Mesenchymal stem cell (in vitro differentiated cells and primary cell): ENCODE results near the gene MCF2L2.

Experiments used
- DNase-seq: peaks from one replicate; pipeline ENCODE4 v3.0.0-alpha.2; 2013
- H2AFZ ChIP-seq: one replicate; pipeline ENCODE4 v1.6.1; 2013; ENCODE audit warnings: low read depth, mild to moderate bottlenecking, control low read depth, inconsistent platforms, low read length, moderate library complexity
- H2AK5ac ChIP-seq: 2 replicates; pipeline ENCODE4 v1.6.1; 2013; ENCODE audit warnings: low read length, moderate library complexity, mild to moderate bottlenecking, inconsistent platforms; ENCODE audit not compliant: severe bottlenecking
- H2BK120ac ChIP-seq: one replicate; pipeline ENCODE4 v1.6.1; 2013; ENCODE audit warnings: low read depth, mild to moderate bottlenecking, inconsistent platforms, low read length, moderate library complexity
- H2BK12ac ChIP-seq, 2 experiments: one replicate each; pipeline ENCODE4 v1.6.1; 2013; ENCODE audit warnings: inconsistent platforms in 2 of 2, low read length in 2 of 2, mild to moderate bottlenecking in 2 of 2, moderate library complexity in 2 of 2, control low read depth in 1 of 2
- H2BK15ac ChIP-seq: one replicate; pipeline ENCODE4 v1.6.1; 2013; ENCODE audit warnings: mild to moderate bottlenecking, low read depth, inconsistent platforms; ENCODE audit not compliant: poor library complexity, severe bottlenecking
- H2BK5ac ChIP-seq: 2 replicates; pipeline ENCODE4 v1.6.1; 2013; ENCODE audit warnings: low read depth, mild to moderate bottlenecking, low read length, control low read depth, inconsistent platforms; ENCODE audit not compliant: poor library complexity, severe bottlenecking
- H3K14ac ChIP-seq, 2 experiments: one replicate each; pipeline ENCODE4 v1.6.1; 2013; ENCODE audit warnings: inconsistent platforms in 2 of 2, low read length in 2 of 2, control low read depth in 1 of 2, mild to moderate bottlenecking in 1 of 2, moderate library complexity in 1 of 2
- H3K18ac ChIP-seq, 2 experiments: one replicate each; pipeline ENCODE4 v1.6.1; 2013; ENCODE audit warnings: inconsistent platforms in 2 of 2, low read length in 2 of 2, control low read depth in 1 of 2, low read depth in 1 of 2, mild to moderate bottlenecking in 1 of 2
- H3K23ac ChIP-seq, 2 experiments: one replicate each; pipeline ENCODE4 v1.6.1; 2013; ENCODE audit warnings: inconsistent platforms in 2 of 2, low read length in 2 of 2, mild to moderate bottlenecking in 2 of 2, moderate library complexity in 2 of 2, control low read depth in 1 of 2
- H3K27ac ChIP-seq: 2 replicates; pipeline ENCODE4 v1.5.1; 2013; ENCODE audit warnings: mild to moderate bottlenecking, moderate library complexity, low read length, control low read depth, inconsistent platforms; ENCODE audit not compliant: poor library complexity, severe bottlenecking
- H3K27me3 ChIP-seq, 2 experiments: 2 replicates each; pipeline versions ENCODE4 v1.6.1 to v1.7.0; 2013; ENCODE audit warnings: low read length in 2 of 2, mild to moderate bottlenecking in 2 of 2, moderate library complexity in 2 of 2, control low read depth in 1 of 2, inconsistent platforms in 1 of 2; ENCODE audit not compliant: control insufficient read depth in 1 of 2, insufficient read depth in 1 of 2
- H3K36me3 ChIP-seq, 2 experiments: 2 replicates each; pipeline versions ENCODE4 v1.6.1 to v1.7.0; 2013; ENCODE audit warnings: low read length in 2 of 2, control low read depth in 1 of 2, inconsistent platforms in 1 of 2, low read depth in 1 of 2, mild to moderate bottlenecking in 1 of 2; ENCODE audit not compliant: insufficient read depth in 2 of 2, control insufficient read depth in 1 of 2
- H3K4ac ChIP-seq, 2 experiments: one replicate each; pipeline ENCODE4 v1.6.1; 2013; ENCODE audit warnings: inconsistent platforms in 2 of 2, low read length in 2 of 2, mild to moderate bottlenecking in 2 of 2, moderate library complexity in 2 of 2, control low read depth in 1 of 2, low read depth in 1 of 2
- H3K4me1 ChIP-seq: 2 replicates; pipeline ENCODE4 v1.6.1; 2013; ENCODE audit warnings: low read depth, low read length, control low read depth; ENCODE audit not compliant: control insufficient read depth, insufficient read depth
- H3K4me2 ChIP-seq: 2 replicates; pipeline ENCODE4 v1.6.1; 2013; ENCODE audit warnings: low read length, mild to moderate bottlenecking, inconsistent platforms; ENCODE audit not compliant: poor library complexity, severe bottlenecking
- H3K4me3 ChIP-seq, 2 experiments: 2 replicates each; pipeline versions ENCODE4 v1.5.1 to v1.7.0; 2013; ENCODE audit warnings: low read length in 2 of 2, mild to moderate bottlenecking in 2 of 2, control low read depth in 1 of 2, low read depth in 1 of 2; ENCODE audit not compliant: insufficient read depth in 1 of 2
- H3K79me1 ChIP-seq: replicated peaks from 2 replicates; pipeline ENCODE4 v1.6.1; 2013; ENCODE audit warnings: mild to moderate bottlenecking, control low read depth, low read length, inconsistent platforms; ENCODE audit not compliant: poor library complexity, severe bottlenecking
- H3K9ac ChIP-seq: 2 replicates; pipeline ENCODE4 v1.7.0; 2013; ENCODE audit warnings: mild to moderate bottlenecking, low read length, moderate library complexity
- H3K9me3 ChIP-seq: 2 replicates; pipeline ENCODE4 v1.7.0; 2013; ENCODE audit warnings: mild to moderate bottlenecking, low read length; ENCODE audit not compliant: control insufficient read depth
- H4K8ac ChIP-seq: one replicate; pipeline ENCODE4 v1.6.1; 2013; ENCODE audit warnings: inconsistent platforms, mild to moderate bottlenecking, low read length, moderate library complexity
- H4K91ac ChIP-seq: one replicate; pipeline ENCODE4 v1.6.1; 2013; ENCODE audit warnings: mild to moderate bottlenecking, low read length, inconsistent platforms
- WGBS: methylation state at CpG from one replicate; pipeline ENCODE4 v1.1.7; 2013; ENCODE audit warnings: mixed read lengths; 5-methylcytosine and 5-hydroxymethylcytosine counted together

Gene MCF2L2

GRCh38 chr3:183391460-183391859, 37.0 kb downstream of the MCF2L2 start:
- Histone ChIP-seq H3K79me1 (no peaks in the 10 kb centered on the region), H3K18ac (no peak overlapping the region), H3K14ac (no peak overlapping the region), H2AK5ac (no peak overlapping the region), H3K9ac (no peak overlapping the region), H2BK120ac (no peak overlapping the region), H2BK5ac (no peak overlapping the region), H3K27ac (no peak overlapping the region), H3K23ac (no peak overlapping the region), H4K8ac (no peak overlapping the region), H4K91ac (no peak overlapping the region), H3K4me3 (no peak overlapping the region), H2AFZ (no peak overlapping the region), H2BK15ac (no peak overlapping the region), H3K4ac (no peak overlapping the region), H3K36me3 (no peaks in the 10 kb centered on the region), H3K4me1 (peaks cover 4% of the 10 kb centered on the region), H3K9me3 (no peaks in the 10 kb centered on the region), H2BK12ac (no peak overlapping the region), H3K4me2 (no peak overlapping the region), H3K27me3 (peaks cover 0 to 15% of the 10 kb centered on the region in 2 experiments)
- WGBS = 64% methylated on average over 1 of the region's 3 CpGs
- DNase-seq = no peak

- Histone ChIP-seq H2BK15ac (no peak overlapping the region), H2BK12ac (no peak overlapping the region), H3K9ac (no peak overlapping the region), H3K23ac (no peak overlapping the region), H3K36me3 (no peaks in the 10 kb centered on the region), H2BK120ac (no peak overlapping the region), H4K91ac (no peak overlapping the region), H3K4me2 (no peak overlapping the region), H3K27ac (no peak overlapping the region), H3K4me3 (no peak overlapping the region), H3K79me1 (no peaks in the 10 kb centered on the region), H3K18ac (no peak overlapping the region), H3K27me3 (peaks cover 0 to 15% of the 10 kb centered on the region in 2 experiments), H3K4me1 (peaks cover 4% of the 10 kb centered on the region), H3K14ac (no peak overlapping the region), H4K8ac (no peak overlapping the region), H3K4ac (no peak overlapping the region), H2BK5ac (no peak overlapping the region), H2AK5ac (no peak overlapping the region), H3K9me3 (no peaks in the 10 kb centered on the region), H2AFZ (no peak overlapping the region)
- DNase-seq = no peak
These were observed 37.6 kb downstream of the MCF2L2 start for GRCh38 chr3:183390844-183391243.

DNA sequence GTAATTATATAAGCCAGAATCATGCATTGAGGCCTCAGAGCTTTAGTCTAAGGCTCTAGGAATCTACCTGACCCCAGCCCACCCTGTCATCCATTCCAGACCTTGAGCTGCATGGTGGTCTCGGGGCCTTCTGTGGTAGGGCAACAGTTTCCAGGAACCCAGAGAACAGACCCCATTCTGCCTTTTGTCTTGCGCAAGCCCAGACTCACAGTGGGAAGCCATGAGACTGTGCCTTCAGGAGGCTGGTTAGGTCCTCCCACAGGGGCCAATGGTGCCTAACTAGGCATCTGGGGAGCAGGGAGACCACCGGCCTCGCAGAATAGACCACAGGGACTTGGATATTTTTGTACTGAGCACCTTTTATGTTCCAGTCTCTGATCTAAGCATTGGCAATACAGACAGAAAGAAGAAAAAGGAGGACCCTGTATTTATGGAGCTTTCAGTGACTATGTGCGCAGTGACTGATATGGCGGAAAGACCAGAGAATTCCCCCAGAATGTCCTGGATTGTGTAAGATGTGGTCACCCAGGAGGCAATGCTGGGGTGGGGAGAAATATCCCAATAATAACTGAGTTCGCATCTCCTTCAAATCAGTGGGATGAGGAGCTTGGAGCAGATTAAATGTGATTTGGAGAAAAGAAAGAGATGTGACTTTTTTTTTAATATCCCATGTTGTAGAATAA, 40.1 kb downstream of the MCF2L2 start:
- Histone ChIP-seq H3K14ac (no peak overlapping the region), H2AK5ac (no peak overlapping the region), H3K27ac (no peak overlapping the region), H2BK15ac (no peak overlapping the region), H2AFZ (no peak overlapping the region), H3K36me3 (no peaks in the 10 kb centered on the region), H2BK12ac (no peak overlapping the region), H3K4ac (no peak overlapping the region), H2BK120ac (no peak overlapping the region), H4K91ac (no peak overlapping the region), H2BK5ac (no peak overlapping the region), H3K9ac (no peak overlapping the region), H3K18ac (no peak overlapping the region), H3K27me3 (peaks cover 0 to 10% of the 10 kb centered on the region in 2 experiments), H4K8ac (no peak overlapping the region), H3K79me1 (no peaks in the 10 kb centered on the region), H3K9me3 (no peaks in the 10 kb centered on the region), H3K23ac (no peak overlapping the region), H3K4me3 (no peak overlapping the region), H3K4me2 (no peak overlapping the region), H3K4me1 (peaks cover 2% of the 10 kb centered on the region)
- no peak for DNase-seq
- 91% methylated on average over 7 of the region's 7 CpGs for WGBS

- no peak overlapping the region for H3K27ac ChIP-seq
- H2AK5ac ChIP-seq = no peak overlapping the region
- H2AFZ ChIP-seq = no peak overlapping the region
- no peak overlapping the region for H2BK12ac ChIP-seq
- no peak overlapping the region for H3K4me3 ChIP-seq
- no peak overlapping the region for H2BK120ac ChIP-seq
- H3K4ac ChIP-seq = no peak overlapping the region
- H3K9me3 ChIP-seq = no peaks in the 10 kb centered on the region
- H3K9ac ChIP-seq = no peak overlapping the region
- no peak overlapping the region for H4K8ac ChIP-seq
- H3K18ac ChIP-seq = no peak overlapping the region
- no peaks in the 10 kb centered on the region for H3K36me3 ChIP-seq
- H3K14ac ChIP-seq = no peak overlapping the region
- no peak overlapping the region for H4K91ac ChIP-seq
- no peak overlapping the region for H3K4me2 ChIP-seq
- WGBS = no CpG with 5 or more reads among the region's 4 CpGs
- no peak overlapping the region for H2BK5ac ChIP-seq
- H3K23ac ChIP-seq = no peak overlapping the region
- DNase-seq = no peak
- H2BK15ac ChIP-seq = no peak overlapping the region
- peaks cover 0 to 10% of the 10 kb centered on the region in 2 experiments for H3K27me3 ChIP-seq
- no peaks in the 10 kb centered on the region for H3K79me1 ChIP-seq
- peaks cover 2% of the 10 kb centered on the region for H3K4me1 ChIP-seq
These were observed 40.6 kb downstream of the MCF2L2 start for GRCh38 chr3:183387797-183388196.
